ENCODE data around the gene TMEM35A.
"Not testable (repeated sequence)": the region's sequence is repeated elsewhere in the genome, so short reads cannot be mapped to it uniquely, and the experiment has no call there.

TMEM35A gene

DNA sequence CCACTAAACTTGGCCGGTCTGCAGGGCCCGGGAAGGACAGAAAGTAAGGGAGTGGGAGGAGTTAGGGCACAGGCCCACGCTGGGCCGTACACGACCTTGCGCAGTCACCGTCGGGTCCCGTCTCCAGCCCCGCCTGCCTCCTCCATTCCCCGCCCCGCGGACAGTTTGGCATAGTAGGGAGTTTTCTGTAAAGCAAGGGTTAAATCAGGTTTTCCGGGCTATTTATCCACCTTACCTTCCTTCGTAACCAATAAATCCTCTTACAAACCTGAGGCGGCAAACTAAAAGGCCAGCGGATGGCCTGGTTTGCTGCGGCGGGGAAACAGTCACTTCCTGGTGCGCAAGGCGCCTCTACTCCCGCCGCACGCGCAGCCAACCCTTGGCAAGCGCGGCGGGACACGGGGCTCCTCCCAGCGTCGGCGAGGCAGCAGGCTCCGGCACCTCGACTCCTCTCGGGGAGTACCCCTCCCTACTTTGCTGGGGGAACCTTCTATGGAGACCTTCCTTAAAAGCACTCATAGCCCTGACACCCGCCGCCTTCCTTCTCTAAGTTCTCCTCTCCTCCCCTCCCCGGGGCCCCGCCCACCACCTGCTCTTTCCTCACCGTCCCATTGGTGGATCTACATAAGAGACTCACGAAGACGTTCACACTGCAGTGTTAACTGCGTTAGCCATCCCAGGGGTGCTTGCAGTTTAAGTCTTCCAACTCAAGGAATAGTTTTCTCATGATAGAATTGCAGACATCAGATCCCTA is 27.0 kb upstream of the TMEM35A start, which contains the start of gene TRMT2B:
TRMT2B (minus strand) TSS at position 563 of the 754 bp plus-strand sequence. CDS start 9,822 bp downstream, outside the sequence.
- TF ChIP-seq, protein P1, sequence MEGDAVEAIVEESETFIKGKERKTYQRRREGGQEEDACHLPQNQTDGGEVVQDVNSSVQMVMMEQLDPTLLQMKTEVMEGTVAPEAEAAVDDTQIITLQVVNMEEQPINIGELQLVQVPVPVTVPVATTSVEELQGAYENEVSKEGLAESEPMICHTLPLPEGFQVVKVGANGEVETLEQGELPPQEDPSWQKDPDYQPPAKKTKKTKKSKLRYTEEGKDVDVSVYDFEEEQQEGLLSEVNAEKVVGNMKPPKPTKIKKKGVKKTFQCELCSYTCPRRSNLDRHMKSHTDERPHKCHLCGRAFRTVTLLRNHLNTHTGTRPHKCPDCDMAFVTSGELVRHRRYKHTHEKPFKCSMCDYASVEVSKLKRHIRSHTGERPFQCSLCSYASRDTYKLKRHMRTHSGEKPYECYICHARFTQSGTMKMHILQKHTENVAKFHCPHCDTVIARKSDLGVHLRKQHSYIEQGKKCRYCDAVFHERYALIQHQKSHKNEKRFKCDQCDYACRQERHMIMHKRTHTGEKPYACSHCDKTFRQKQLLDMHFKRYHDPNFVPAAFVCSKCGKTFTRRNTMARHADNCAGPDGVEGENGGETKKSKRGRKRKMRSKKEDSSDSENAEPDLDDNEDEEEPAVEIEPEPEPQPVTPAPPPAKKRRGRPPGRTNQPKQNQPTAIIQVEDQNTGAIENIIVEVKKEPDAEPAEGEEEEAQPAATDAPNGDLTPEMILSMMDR (IDR thresholded peaks at IDR 0.05; ENCODE audit: low read depth, low read length) = no peak
- Histone ChIP-seq H3K27me3 (ENCODE audit: insufficient read depth, low read depth, severe bottlenecking) (peaks cover 9% of the 10 kb centered on the region), H3K4me3 (ENCODE audit: low read depth, low read length) (peak within 1 kb of the TSS; percentile 56), H3K36me3 (no peaks in the 10 kb centered on the region), H3K27ac (peak within 1 kb of the TSS; percentile 85), H3K9me3 (ENCODE audit: severe bottlenecking) (peaks cover 2% of the 10 kb centered on the region)
- DNase-seq = peak; percentile 78

DNA sequence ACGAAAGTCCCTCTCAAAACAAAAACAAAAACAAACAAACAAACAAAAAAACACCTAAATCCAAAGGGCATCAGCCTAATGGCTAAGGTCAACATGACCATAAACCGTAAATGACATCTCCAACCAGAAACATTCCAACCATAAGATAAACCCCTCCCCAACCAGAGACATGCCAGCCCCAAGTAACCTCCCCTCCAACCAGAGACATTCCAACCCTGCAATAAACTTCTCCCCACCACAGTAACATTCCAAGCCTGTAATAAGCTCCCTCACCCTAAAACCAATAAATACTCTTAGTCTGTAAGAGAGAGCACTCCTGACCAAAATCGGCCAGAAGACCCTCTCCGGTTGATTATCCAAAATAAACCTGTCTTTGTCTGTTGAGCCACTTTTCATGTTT is 22.1 kb upstream of the TMEM35A start:
- not testable (repeated sequence) for H3K36me3 ChIP-seq; H3K9me3 ChIP-seq (ENCODE audit: severe bottlenecking); DNase-seq; H3K27me3 ChIP-seq (ENCODE audit: insufficient read depth, low read depth, severe bottlenecking); H3K4me3 ChIP-seq (ENCODE audit: low read depth, low read length); H3K27ac ChIP-seq

DNA sequence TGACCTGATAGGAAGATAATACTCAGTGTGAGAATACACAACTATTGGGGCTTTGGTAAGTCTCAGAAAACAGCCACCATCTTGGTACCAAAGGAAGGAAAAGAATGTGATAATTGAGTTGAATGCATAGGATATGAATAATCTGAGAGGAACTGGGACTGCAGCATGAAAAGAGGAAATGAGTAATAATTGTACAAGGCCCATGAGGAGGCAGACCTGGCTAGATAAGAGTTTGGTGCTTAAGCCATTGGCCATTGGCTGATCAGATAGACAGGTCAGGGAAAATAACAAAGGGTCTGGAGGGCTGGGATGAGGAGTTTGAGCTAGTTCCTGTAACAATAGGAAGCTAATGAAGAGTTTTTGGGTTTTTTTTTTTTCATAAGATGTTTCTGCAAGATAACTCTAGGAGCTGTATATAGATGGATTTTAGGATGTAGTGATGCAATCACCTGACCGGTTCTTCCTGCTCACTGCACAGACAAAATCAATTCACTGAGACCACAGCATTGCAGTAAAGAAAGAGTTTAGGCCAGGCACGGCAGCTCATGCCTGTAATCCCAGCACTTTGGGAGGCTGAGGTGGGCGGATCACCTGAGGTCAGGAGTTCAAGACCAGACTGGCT is 21.5 kb upstream of the TMEM35A start:
- TF ChIP-seq, protein P1 (IDR thresholded peaks at IDR 0.05; ENCODE audit: low read depth, low read length) = no peak
- Histone ChIP-seq H3K36me3 (no peaks in the 10 kb centered on the region), H3K27me3 (ENCODE audit: insufficient read depth, low read depth, severe bottlenecking) (peaks cover 6% of the 10 kb centered on the region), H3K4me3 (ENCODE audit: low read depth, low read length) (no peak overlapping the region), H3K9me3 (ENCODE audit: severe bottlenecking) (peaks cover under 1% of the 10 kb centered on the region), H3K27ac (no peak overlapping the region)
- DNase-seq = no peak

DNA sequence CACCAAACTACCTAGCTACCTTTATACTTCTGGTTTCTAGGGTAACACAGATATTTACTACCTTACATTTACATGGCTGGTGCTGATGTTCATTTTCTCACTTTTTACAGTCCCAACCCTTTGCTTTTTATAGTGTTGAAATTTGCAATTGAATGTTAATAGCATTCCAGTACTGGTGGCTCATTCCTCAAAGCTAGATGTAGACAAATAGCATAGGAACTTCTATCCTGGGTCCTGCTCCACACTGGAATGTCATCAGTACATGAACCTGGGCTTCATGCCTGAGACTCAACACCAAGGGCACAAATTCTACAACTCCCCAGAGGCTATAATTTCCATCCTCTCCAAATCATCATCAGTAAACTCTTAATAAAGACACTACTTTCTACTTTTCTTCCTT is 16.5 kb upstream of the TMEM35A start:
- no peak overlapping the region for H3K4me3 ChIP-seq (ENCODE audit: low read depth, low read length)
- no peaks in the 10 kb centered on the region for H3K27me3 ChIP-seq (ENCODE audit: insufficient read depth, low read depth, severe bottlenecking)
- H3K36me3 ChIP-seq = no peaks in the 10 kb centered on the region
- TF ChIP-seq, protein P1 (IDR thresholded peaks at IDR 0.05; ENCODE audit: low read depth, low read length) = no peak
- no peak for DNase-seq
- no peak overlapping the region for H3K27ac ChIP-seq
- no peaks in the 10 kb centered on the region for H3K9me3 ChIP-seq (ENCODE audit: severe bottlenecking)

DNA sequence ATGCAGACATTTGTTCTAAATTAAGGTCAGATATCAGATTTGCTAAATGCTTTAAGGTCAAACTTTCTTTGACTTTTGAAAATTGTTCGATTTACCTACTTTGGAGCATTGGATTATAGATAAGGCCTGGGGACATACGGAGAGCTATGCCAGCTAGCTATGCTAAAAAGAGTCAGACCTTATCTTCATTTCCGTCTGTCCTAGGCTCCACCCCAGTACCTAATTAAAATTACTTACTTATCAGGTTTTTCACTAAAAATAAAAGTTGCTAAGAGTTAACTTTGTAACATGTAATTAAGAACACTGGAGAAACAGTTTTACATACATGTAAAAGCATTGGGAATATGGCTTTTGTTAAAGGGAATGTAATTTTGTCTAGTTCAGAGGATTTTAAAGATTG is 7.1 kb upstream of the TMEM35A start:
- DNase-seq = no peak
- H3K27ac ChIP-seq = no peak overlapping the region
- H3K4me3 ChIP-seq (ENCODE audit: low read depth, low read length) = no peak overlapping the region
- TF ChIP-seq, protein P1 (IDR thresholded peaks at IDR 0.05; ENCODE audit: low read depth, low read length) = no peak
- no peaks in the 10 kb centered on the region for H3K9me3 ChIP-seq (ENCODE audit: severe bottlenecking)
- no peaks in the 10 kb centered on the region for H3K27me3 ChIP-seq (ENCODE audit: insufficient read depth, low read depth, severe bottlenecking)
- no peaks in the 10 kb centered on the region for H3K36me3 ChIP-seq

DNA sequence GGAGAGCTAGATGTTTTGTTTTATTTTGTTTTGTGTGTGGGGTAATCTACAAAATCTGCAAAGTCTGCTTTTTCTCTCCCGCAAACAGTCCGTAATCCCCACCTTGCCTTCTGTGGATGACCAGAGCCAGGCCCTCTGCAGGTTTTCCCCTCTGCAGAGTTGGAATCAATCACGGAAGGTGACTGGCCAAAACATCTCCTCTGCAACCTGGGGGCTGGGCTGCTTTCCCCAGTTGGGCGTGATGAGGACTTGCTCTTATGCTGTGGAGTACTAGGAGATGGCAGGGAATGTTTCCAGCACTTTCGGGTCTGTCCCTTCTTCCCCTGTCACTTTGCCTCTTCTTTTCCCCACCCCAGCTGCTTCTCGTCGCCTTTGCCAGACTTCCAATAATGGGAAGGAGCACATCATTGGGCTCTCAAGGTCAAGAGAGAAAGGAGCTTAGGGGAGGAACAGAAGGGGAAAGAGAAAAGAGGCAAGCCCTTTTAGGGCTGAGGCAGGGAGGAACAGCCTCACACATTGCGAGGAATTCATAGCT is 1.1 kb downstream of the TMEM35A start:
- DNase-seq = peak; percentile 17
- Histone ChIP-seq H3K36me3 (no peaks in the 10 kb centered on the region), H3K9me3 (ENCODE audit: severe bottlenecking) (no peaks in the 10 kb centered on the region), H3K27ac (peak overlapping the region; percentile 36), H3K27me3 (ENCODE audit: insufficient read depth, low read depth, severe bottlenecking) (peaks cover 6% of the 10 kb centered on the region), H3K4me3 (ENCODE audit: low read depth, low read length) (peak overlapping the region; percentile 53)
- TF ChIP-seq, protein P1 (IDR thresholded peaks at IDR 0.05; ENCODE audit: low read depth, low read length) = no peak

Measured in WERI-Rb-1 (cell line).